ENCODE data around the gene RPS6KA2. TPM values are rescaled to one million over a fixed set of nuclear protein-coding genes. Genes with fewer than 3 reads are reported as not detected.

The RPS6KA2 gene
- polyA plus RNA-seq, 2 donors, result 5.7 to 8.7 TPM

DNA sequence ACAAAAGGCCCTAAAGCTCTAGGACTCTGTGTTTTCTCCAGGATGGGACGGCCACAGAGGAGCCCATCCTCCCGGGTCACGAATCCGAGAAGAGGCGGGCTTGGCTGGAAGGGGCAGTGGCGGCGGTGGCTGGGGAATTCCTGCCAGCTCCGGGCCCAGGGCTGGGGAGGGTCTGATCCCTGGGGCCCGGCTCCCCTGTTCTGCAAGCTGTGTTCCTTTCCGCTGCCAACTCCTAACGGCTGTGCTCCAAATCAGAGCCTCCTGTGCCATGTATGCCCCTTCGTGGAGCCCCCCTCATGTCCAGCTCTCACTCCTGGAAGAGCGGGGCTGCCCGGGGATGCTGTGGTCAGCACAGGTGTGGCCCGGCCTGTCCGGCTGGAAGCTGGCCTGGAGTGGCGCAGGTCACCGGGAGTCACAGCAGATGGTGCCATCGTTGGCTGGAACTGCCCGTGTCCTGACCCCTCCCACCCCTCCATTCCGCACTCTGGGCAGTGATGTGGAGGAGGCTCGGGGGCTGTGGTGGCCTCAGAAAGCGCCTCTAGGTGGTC lies 156.1 kb downstream of the RPS6KA2 start:
- Histone ChIP-seq H3K27ac (ENCODE audit: low read depth in 2 of 2, low read length in 1 of 2) (no peak overlapping the region), H3K9me3 (ENCODE audit: control insufficient read depth in 2 of 2, insufficient read depth in 1 of 2, low read depth in 1 of 2, low read length in 1 of 2) (no peaks in the 10 kb centered on the region), H3K27me3 (ENCODE audit: control insufficient read depth in 1 of 2, insufficient read depth in 2 of 2, low read length in 2 of 2) (no peaks in the 10 kb centered on the region), H3K4me3 (ENCODE audit: low read depth in 1 of 2, low read length in 2 of 2) (no peak overlapping the region), H3K4me1 (ENCODE audit: control insufficient read depth in 2 of 2, insufficient read depth in 2 of 2, low read length in 1 of 2) (peaks cover 0 to 5% of the 10 kb centered on the region in 2 donors), H3K36me3 (ENCODE audit: control insufficient read depth in 2 of 2, insufficient read depth in 2 of 2, low read length in 1 of 2) (peaks cover 0 to 3% of the 10 kb centered on the region in 2 donors)
- 82 to 88% methylated on average over 22 to 23 of the region's 23 CpGs for WGBS, 2 donors

DNA sequence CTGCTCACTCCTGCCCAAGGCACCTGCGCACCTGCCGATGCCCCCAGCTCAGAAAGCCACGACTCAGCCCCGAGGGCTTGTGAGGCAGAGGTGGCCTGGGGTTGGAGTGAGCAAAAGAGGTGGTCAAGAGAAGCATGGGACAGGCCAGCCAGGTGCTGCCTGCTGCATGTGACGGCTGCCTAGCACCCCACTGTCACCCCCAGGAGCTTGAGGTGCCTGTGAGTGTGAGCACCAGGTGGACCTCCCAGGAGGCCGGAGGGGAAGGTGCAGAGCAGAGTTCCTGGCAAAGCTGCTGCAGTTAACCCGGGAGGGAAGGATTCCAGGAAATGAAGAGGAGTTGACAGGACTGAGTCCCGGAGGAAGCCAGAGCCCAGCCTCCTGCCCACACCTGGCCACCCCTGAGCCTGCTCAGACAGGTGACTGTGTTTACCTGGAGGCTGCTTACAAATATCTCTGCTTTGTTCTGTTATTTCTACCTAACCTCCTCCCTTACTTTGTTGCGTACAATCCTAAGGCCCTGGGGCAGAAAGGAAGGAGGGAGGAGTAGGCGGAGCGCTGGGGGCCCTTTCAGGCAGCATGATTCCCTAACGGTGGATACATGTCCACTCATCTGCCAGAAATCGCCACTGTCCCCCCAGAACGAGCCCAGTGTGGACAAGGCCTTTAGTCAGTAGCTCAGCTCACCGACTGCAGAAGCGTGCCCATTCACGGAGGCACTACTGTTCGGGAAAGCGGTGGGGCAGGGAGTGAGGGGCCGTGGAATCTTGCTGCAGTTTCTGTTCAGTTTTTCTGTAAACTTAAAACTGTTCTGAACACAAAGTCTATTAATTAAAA lies 156.8 kb downstream of the RPS6KA2 start:
- Histone ChIP-seq H3K4me3 (ENCODE audit: low read depth in 1 of 2, low read length in 2 of 2) (no peak overlapping the region), H3K27me3 (ENCODE audit: control insufficient read depth in 1 of 2, insufficient read depth in 2 of 2, low read length in 2 of 2) (no peaks in the 10 kb centered on the region), H3K36me3 (ENCODE audit: control insufficient read depth in 2 of 2, insufficient read depth in 2 of 2, low read length in 1 of 2) (peaks cover 0 to 3% of the 10 kb centered on the region in 2 donors), H3K4me1 (ENCODE audit: control insufficient read depth in 2 of 2, insufficient read depth in 2 of 2, low read length in 1 of 2) (peaks cover 0 to 7% of the 10 kb centered on the region in 2 donors), H3K27ac (ENCODE audit: low read depth in 2 of 2, low read length in 1 of 2) (no peak overlapping the region), H3K9me3 (ENCODE audit: control insufficient read depth in 2 of 2, insufficient read depth in 1 of 2, low read depth in 1 of 2, low read length in 1 of 2) (no peaks in the 10 kb centered on the region)
- 64 to 65% methylated on average over 20 of the region's 20 CpGs for WGBS, 2 donors

DNA sequence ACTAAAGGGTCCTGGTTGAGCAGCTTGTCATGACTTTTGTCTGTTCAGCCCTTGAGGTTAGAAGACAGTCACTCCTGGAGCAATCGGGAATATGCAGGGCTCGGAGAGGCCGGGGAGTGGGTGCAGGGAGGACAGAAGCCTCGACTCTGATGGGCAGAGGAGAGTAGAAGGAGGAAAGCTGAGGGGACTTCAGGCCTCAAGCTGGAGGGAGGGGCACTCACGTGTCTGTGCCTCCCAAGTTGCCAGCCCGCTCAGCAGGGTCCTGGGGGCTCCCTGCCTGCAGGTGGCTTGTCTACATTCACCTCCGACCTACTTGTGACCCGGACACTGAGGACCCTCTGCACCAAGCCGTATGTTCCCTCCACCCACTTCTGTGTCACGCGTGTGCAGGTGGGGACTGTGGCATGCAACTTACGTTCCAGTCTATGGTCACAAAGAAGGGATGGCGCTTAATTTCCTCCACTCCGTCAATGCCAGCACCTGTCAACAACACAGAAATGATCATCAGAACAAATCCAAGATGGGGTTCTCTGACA lies 157.6 kb downstream of the RPS6KA2 start:
- Histone ChIP-seq H3K36me3 (ENCODE audit: control insufficient read depth in 2 of 2, insufficient read depth in 2 of 2, low read length in 1 of 2) (peaks cover 0 to 3% of the 10 kb centered on the region in 2 donors), H3K4me1 (ENCODE audit: control insufficient read depth in 2 of 2, insufficient read depth in 2 of 2, low read length in 1 of 2) (peaks cover 0 to 8% of the 10 kb centered on the region in 2 donors), H3K4me3 (ENCODE audit: low read depth in 1 of 2, low read length in 2 of 2) (no peak overlapping the region), H3K27ac (ENCODE audit: low read depth in 2 of 2, low read length in 1 of 2) (no peak overlapping the region), H3K27me3 (ENCODE audit: control insufficient read depth in 1 of 2, insufficient read depth in 2 of 2, low read length in 2 of 2) (no peaks in the 10 kb centered on the region), H3K9me3 (ENCODE audit: control insufficient read depth in 2 of 2, insufficient read depth in 1 of 2, low read depth in 1 of 2, low read length in 1 of 2) (no peaks in the 10 kb centered on the region)
- 87 to 96% methylated on average over 13 to 14 of the region's 14 CpGs for WGBS, 2 donors

DNA sequence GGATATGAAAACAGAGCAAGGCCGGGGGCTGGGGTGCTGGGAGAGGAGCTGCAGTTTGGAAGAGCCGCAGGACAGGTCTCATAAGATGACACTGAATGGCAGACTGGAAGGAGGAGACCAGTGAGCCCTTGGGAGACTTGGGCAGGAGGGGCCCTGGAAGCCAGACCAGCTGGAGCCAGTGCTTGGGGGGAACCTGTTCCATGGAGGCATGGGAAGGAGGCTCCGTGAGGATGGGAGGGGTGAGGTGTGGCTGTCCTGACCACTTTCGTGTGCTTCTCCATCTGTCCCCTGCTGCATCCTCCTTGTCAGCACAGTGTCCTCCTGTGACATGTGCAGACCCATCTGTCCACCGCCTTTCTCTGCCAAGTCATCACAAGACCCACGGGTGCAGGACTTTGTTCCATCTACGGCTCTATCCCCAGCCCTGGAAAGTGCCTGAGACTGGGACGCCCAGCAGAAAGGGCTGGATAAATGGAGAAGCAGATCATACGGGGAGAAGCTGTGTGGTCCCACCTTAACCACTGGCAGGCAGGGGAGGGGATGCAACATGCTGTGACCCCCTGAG lies 159.5 kb downstream of the RPS6KA2 start:
- whole genome bisulfite sequencing, 2 donors, result 94 to 95% methylated on average over 9 of the region's 9 CpGs
- peaks cover 0 to 8% of the 10 kb centered on the region in 2 donors for H3K4me1 ChIP-seq (ENCODE audit: control insufficient read depth in 2 of 2, insufficient read depth in 2 of 2, low read length in 1 of 2)
- peaks cover 0 to 5% of the 10 kb centered on the region in 2 donors for H3K36me3 ChIP-seq (ENCODE audit: control insufficient read depth in 2 of 2, insufficient read depth in 2 of 2, low read length in 1 of 2)
- no peak overlapping the region for H3K4me3 ChIP-seq (ENCODE audit: low read depth in 1 of 2, low read length in 2 of 2)
- H3K9me3 ChIP-seq (ENCODE audit: control insufficient read depth in 2 of 2, insufficient read depth in 1 of 2, low read depth in 1 of 2, low read length in 1 of 2), result no peaks in the 10 kb centered on the region
- H3K27me3 ChIP-seq (ENCODE audit: control insufficient read depth in 1 of 2, insufficient read depth in 2 of 2, low read length in 2 of 2), result no peaks in the 10 kb centered on the region
- no peak overlapping the region for H3K27ac ChIP-seq (ENCODE audit: low read depth in 2 of 2, low read length in 1 of 2)

DNA sequence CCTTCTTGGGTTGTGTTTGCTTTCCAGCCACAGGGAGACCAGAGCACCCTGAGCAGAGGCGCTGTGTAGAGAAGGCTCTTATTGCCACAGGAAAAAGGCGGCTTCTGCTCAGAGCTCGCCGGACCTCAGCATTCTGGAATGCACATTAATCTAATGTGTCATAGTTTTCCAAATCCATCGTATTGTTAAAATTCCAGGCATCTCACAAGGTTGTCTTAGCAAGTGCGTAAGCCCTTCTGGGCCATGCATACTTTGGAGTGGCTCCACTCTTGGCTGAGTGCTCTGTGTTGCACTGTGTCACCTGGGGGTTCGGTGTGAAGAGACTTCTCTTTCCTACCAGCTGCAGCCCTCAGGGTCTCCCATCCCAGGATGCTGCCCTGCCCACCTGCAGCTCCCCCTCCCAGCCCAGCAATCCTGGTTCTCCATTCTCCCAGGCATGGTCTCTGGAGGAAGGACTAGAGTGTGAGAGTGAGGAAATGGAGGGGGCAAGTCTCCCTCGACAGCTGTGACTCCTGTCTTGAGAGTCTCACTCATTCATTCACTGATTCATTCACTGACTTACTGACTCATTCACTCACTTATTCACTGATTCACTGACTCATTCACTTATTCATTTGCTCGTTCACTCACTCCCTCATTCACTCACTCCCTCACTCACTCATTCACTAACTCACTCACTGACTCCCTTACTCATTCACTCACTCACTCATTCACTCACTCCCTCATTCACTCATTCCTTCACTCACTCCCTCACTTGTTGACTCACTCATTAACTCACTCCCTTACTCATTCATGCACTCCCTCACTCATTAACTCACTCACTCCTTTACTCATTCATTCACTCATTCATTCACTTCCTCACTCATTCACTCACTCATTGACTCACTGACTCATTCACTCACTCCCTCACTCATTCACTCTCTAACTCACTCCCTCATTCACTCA lies 160.6 kb downstream of the RPS6KA2 start:
- Histone ChIP-seq H3K27me3 (ENCODE audit: control insufficient read depth in 1 of 2, insufficient read depth in 2 of 2, low read length in 2 of 2) (no peaks in the 10 kb centered on the region), H3K4me3 (ENCODE audit: low read depth in 1 of 2, low read length in 2 of 2) (no peak overlapping the region), H3K27ac (ENCODE audit: low read depth in 2 of 2, low read length in 1 of 2) (peak overlapping the region in 1 of 2 donors; percentile 13), H3K4me1 (ENCODE audit: control insufficient read depth in 2 of 2, insufficient read depth in 2 of 2, low read length in 1 of 2) (peaks cover 0 to 8% of the 10 kb centered on the region in 2 donors), H3K9me3 (ENCODE audit: control insufficient read depth in 2 of 2, insufficient read depth in 1 of 2, low read depth in 1 of 2, low read length in 1 of 2) (no peaks in the 10 kb centered on the region), H3K36me3 (ENCODE audit: control insufficient read depth in 2 of 2, insufficient read depth in 2 of 2, low read length in 1 of 2) (peaks cover 0 to 5% of the 10 kb centered on the region in 2 donors)
- 35 to 48% methylated on average over 9 of the region's 9 CpGs for WGBS, 2 donors

DNA sequence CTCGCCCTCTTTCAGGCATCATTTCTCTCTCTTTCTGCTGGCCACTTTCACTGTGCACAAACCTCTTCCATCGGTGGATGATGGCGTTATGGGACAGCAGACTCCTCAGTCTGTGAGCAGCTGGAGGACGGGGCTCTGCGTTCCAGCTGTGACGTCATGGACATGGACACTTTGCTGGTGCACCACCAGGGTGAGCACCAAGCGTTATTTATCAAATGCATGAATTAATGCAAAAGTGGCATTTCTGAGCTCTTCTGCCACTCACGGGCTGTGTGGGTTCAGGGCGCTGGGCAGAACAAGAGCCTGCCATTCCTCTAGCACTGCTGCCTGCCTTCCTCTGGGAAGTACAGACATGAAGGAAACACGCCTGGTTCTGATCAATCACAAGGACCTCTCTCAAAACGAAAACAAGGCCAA lies 161.4 kb downstream of the RPS6KA2 start:
- H3K27ac ChIP-seq (ENCODE audit: low read depth in 2 of 2, low read length in 1 of 2), result no peak overlapping the region
- no peak overlapping the region for H3K4me3 ChIP-seq (ENCODE audit: low read depth in 1 of 2, low read length in 2 of 2)
- H3K4me1 ChIP-seq (ENCODE audit: control insufficient read depth in 2 of 2, insufficient read depth in 2 of 2, low read length in 1 of 2), result peaks cover 0 to 8% of the 10 kb centered on the region in 2 donors
- H3K27me3 ChIP-seq (ENCODE audit: control insufficient read depth in 1 of 2, insufficient read depth in 2 of 2, low read length in 2 of 2), result no peaks in the 10 kb centered on the region
- peaks cover 0 to 5% of the 10 kb centered on the region in 2 donors for H3K36me3 ChIP-seq (ENCODE audit: control insufficient read depth in 2 of 2, insufficient read depth in 2 of 2, low read length in 1 of 2)
- no peaks in the 10 kb centered on the region for H3K9me3 ChIP-seq (ENCODE audit: control insufficient read depth in 2 of 2, insufficient read depth in 1 of 2, low read depth in 1 of 2, low read length in 1 of 2)
- WGBS, 2 donors, result 59 to 65% methylated on average over 11 of the region's 11 CpGs

DNA sequence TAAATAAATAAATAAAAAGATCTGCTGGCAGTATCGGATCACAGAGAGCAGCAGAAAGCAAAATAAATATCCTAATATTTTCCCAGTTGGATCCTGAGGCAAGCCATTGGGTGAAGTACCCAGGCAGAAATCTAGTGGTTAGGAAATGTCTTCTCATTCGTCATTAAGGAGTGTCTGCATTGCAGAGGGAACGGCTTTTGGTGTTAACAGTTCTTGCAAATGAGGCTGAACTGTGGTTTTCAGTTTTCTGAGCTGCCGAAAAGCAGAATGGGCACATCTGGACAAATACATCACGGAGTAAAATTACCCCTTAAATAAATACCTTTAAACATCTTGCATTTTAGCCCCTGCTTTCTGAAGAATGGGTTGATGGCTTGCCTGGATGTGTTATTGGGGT lies 162.1 kb downstream of the RPS6KA2 start:
- Histone ChIP-seq H3K36me3 (ENCODE audit: control insufficient read depth in 2 of 2, insufficient read depth in 2 of 2, low read length in 1 of 2) (peaks cover 0 to 5% of the 10 kb centered on the region in 2 donors), H3K27me3 (ENCODE audit: control insufficient read depth in 1 of 2, insufficient read depth in 2 of 2, low read length in 2 of 2) (no peaks in the 10 kb centered on the region), H3K27ac (ENCODE audit: low read depth in 2 of 2, low read length in 1 of 2) (no peak overlapping the region), H3K4me3 (ENCODE audit: low read depth in 1 of 2, low read length in 2 of 2) (no peak overlapping the region), H3K4me1 (ENCODE audit: control insufficient read depth in 2 of 2, insufficient read depth in 2 of 2, low read length in 1 of 2) (peaks cover 0 to 7% of the 10 kb centered on the region in 2 donors), H3K9me3 (ENCODE audit: control insufficient read depth in 2 of 2, insufficient read depth in 1 of 2, low read depth in 1 of 2, low read length in 1 of 2) (no peaks in the 10 kb centered on the region)
- 87% methylated on average over 5 of the region's 5 CpGs for WGBS, 2 donors

DNA sequence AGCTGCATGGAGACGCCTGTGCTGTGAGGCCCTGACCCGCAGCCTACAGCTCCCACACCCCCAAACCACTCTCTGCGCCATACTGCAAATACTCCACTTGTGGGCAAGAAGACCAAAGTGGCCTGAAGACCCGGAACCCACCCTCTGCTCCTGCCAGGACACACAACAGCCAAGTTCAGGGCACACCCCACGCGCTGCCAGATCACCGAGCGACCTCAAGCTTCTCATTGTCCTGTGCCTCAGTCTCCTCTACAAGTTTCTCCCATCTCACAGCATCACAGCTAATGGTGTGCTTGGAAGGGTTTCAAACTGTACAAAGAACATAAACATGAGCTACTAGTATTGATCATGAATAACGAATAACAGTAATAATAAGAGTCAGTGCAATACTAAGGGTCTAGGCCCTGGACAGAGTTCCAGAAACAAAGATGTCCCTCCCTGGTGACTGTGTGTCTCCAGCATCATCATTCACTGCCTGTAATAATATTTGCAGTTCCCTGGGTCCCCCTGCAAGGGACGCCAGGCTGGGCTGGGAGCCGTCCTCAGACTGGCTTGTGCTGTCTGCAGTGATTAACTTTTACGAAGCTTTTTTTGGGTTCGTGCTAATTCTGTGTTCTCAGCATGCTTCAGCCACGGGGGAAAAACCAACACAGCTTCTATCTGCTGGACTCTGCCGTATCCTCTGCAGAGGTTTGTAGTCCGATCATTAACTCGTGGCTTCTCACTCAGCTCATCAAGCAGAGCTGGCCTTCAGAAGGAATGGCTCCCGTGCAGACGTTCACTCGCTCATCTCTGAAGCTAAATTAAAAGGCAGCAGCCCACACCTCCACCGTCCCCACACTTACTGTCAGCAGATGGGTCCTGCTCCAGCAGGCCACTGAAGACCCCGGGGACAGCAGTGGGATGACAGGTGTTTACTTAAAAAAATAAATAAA lies 162.7 kb downstream of the RPS6KA2 start:
- Histone ChIP-seq H3K27me3 (ENCODE audit: control insufficient read depth in 1 of 2, insufficient read depth in 2 of 2, low read length in 2 of 2) (no peaks in the 10 kb centered on the region), H3K4me1 (ENCODE audit: control insufficient read depth in 2 of 2, insufficient read depth in 2 of 2, low read length in 1 of 2) (peaks cover 0 to 5% of the 10 kb centered on the region in 2 donors), H3K4me3 (ENCODE audit: low read depth in 1 of 2, low read length in 2 of 2) (no peak overlapping the region), H3K36me3 (ENCODE audit: control insufficient read depth in 2 of 2, insufficient read depth in 2 of 2, low read length in 1 of 2) (peaks cover 0 to 2% of the 10 kb centered on the region in 2 donors), H3K27ac (ENCODE audit: low read depth in 2 of 2, low read length in 1 of 2) (no peak overlapping the region), H3K9me3 (ENCODE audit: control insufficient read depth in 2 of 2, insufficient read depth in 1 of 2, low read depth in 1 of 2, low read length in 1 of 2) (no peaks in the 10 kb centered on the region)
- WGBS, 2 donors, result 91 to 92% methylated on average over 22 of the region's 22 CpGs
